BLaER1 (cell line): ENCODE measurements around the gene ST8SIA4.
A peak's percentile ranks its signal among the peaks of the same experiment; 100 is the strongest.

Experiments used
- H3K27ac ChIP-seq: shearing (Covaris generic); formaldehyde crosslinking; 2 replicates; pipeline ENCODE4 v1.8.1; 2022
- H3K27me3 ChIP-seq: shearing (Covaris generic); formaldehyde crosslinking; 2 replicates; pipeline ENCODE4 v1.8.1; 2022
- H3K36me3 ChIP-seq: shearing (Covaris generic); formaldehyde crosslinking; 2 replicates; pipeline ENCODE4 v1.8.1; 2022
- H3K4me1 ChIP-seq: shearing (Covaris generic); formaldehyde crosslinking; 2 replicates; pipeline ENCODE4 v1.8.1; 2022
- H3K4me2 ChIP-seq: shearing (Covaris generic); formaldehyde crosslinking; 2 replicates; pipeline ENCODE4 v1.8.1; 2022
- H3K4me3 ChIP-seq: shearing (Covaris generic); formaldehyde crosslinking; 2 replicates; pipeline ENCODE4 v1.8.1; 2022
- H3K9ac ChIP-seq: shearing (Covaris generic); formaldehyde crosslinking; 2 replicates; pipeline ENCODE4 v1.8.1; 2022
- H3K9me3 ChIP-seq: shearing (Covaris generic); formaldehyde crosslinking; 2 replicates; pipeline ENCODE4 v1.8.1; 2022
- H4K20me1 ChIP-seq: shearing (Covaris generic); formaldehyde crosslinking; 2 replicates; pipeline ENCODE4 v1.8.1; 2022
- Cebpa-rat ChIP-seq: shearing (Covaris generic); IDR thresholded peaks from 2 replicates; pipeline ENCODE4 v1.8.1; 2022

Gene ST8SIA4

DNA sequence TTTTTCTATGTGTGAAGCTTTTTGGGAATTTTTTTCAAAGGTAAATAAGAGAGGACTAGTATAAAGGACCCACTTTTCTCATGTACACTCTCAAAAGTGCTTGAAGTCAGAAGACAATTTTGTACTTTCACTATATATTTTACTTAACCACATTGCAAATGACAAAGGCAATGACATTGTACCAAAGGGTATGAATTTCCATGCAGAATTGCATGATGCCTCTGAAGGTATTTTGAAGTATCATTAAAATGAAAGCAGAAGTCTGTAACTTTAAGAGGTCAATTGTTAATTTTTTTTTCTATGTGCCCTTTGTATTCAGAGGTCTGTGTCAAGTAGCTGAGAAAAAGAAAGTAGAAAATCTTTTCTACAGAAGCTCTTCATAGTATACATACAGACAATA lies 84.7 kb downstream of the ST8SIA4 start:
- Histone ChIP-seq H3K4me3 (no peak overlapping the region), H3K27me3 (no peaks in the 10 kb centered on the region), H3K4me2 (no peak overlapping the region), H3K9me3 (no peaks in the 10 kb centered on the region), H3K4me1 (no peaks in the 10 kb centered on the region), H4K20me1 (peaks cover 40% of the 10 kb centered on the region), H3K9ac (no peak overlapping the region), H3K36me3 (peaks cover 44% of the 10 kb centered on the region; the same call in 1 of the 2 replicates), H3K27ac (no peak overlapping the region)
- TF ChIP-seq Cebpa-rat: no peak

GRCh38 chr5:100803397-100803796 lies 99.7 kb downstream of the ST8SIA4 start:
- TF ChIP-seq Cebpa-rat: no peak
- Histone ChIP-seq H3K27me3 (no peaks in the 10 kb centered on the region), H3K4me3 (no peak overlapping the region), H3K4me1 (no peaks in the 10 kb centered on the region), H3K36me3 (peaks cover 3% of the 10 kb centered on the region; the same call in 1 of the 2 replicates), H4K20me1 (no peaks in the 10 kb centered on the region), H3K27ac (no peak overlapping the region), H3K9ac (no peak overlapping the region), H3K4me2 (no peak overlapping the region), H3K9me3 (peaks cover 7% of the 10 kb centered on the region)

- Histone ChIP-seq H3K4me2 (no peak overlapping the region), H3K9ac (no peak overlapping the region), H3K27ac (no peak overlapping the region), H3K4me3 (no peak overlapping the region), H4K20me1 (no peaks in the 10 kb centered on the region), H3K9me3 (peaks cover 7% of the 10 kb centered on the region), H3K36me3 (no peaks in the 10 kb centered on the region; the same call in 1 of the 2 replicates), H3K27me3 (no peaks in the 10 kb centered on the region), H3K4me1 (no peaks in the 10 kb centered on the region)
- no peak for TF ChIP-seq Cebpa-rat
These were observed 100.9 kb downstream of the ST8SIA4 start for GRCh38 chr5:100802208-100802607.

DNA sequence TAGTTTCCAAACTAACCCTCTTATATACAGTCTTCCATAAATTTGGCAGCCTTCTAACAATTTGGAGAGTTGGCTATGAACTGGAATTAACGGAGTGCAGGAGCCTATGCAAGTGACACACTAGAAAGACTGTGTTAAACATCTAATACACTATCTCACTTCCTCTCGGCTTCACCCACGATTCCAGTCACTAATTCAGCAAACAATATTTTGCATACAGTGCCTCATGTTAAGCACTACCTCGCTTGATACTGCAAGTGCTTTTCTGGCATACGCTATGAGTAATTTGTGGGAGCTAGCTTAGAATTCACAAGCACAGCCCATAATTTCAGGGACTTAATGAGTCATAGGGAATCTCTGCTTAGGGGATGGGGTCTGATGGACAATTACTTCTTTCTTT lies 102.5 kb downstream of the ST8SIA4 start:
- no peak overlapping the region for H3K4me2 ChIP-seq
- H3K4me3 ChIP-seq: no peak overlapping the region
- peaks cover 7% of the 10 kb centered on the region for H3K9me3 ChIP-seq
- no peak overlapping the region for H3K27ac ChIP-seq
- no peak overlapping the region for H3K9ac ChIP-seq
- no peak for TF ChIP-seq Cebpa-rat
- no peaks in the 10 kb centered on the region for H3K27me3 ChIP-seq
- H3K4me1 ChIP-seq: no peaks in the 10 kb centered on the region
- no peaks in the 10 kb centered on the region for H4K20me1 ChIP-seq
- H3K36me3 ChIP-seq: no peaks in the 10 kb centered on the region

DNA sequence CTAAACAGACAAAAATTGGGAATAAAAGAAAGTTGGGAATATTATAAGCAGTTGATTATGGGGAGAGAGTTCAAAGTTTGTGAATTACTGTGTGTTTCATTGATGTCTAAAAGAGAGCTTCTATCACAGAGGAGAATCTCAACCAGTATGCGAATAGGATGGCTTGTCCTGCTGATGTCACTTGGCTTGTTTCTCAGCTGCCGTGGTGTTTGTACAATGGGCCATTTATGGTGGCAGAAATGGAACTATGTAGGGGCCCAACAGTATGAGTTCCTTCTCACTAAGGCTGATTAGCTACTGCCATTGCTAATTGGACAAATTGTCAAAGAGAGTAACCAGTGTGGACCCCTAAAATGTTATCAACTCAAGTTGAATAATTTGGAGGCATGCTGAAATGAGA lies 103.9 kb downstream of the ST8SIA4 start:
- Histone ChIP-seq H3K4me1 (no peaks in the 10 kb centered on the region), H3K36me3 (no peaks in the 10 kb centered on the region), H3K9ac (no peak overlapping the region), H3K9me3 (peaks cover 16% of the 10 kb centered on the region), H3K27ac (no peak overlapping the region), H3K4me3 (no peak overlapping the region), H3K27me3 (no peaks in the 10 kb centered on the region), H4K20me1 (no peaks in the 10 kb centered on the region), H3K4me2 (no peak overlapping the region)
- no peak for TF ChIP-seq Cebpa-rat

DNA sequence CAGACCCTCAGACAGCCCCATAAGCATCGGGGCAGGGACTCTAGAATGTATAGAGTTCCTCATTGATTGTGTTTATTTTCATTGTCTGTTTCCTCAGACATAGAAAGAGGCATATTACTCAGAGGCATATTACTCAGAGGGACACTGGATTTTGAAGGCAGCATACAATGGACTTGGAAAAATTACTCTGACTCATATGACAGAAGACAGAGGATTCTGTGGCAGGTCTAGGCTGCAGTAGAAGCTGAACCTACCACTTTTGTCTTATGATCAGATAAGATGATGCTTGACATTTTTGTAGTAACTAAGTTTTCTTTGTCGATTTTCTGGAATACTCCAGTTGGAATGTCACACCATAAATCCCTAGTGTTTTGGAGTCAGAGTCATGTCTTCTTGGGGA lies 105.2 kb downstream of the ST8SIA4 start:
- H3K4me2 ChIP-seq: no peak overlapping the region
- TF ChIP-seq Cebpa-rat: no peak
- no peak overlapping the region for H3K27ac ChIP-seq
- H3K4me1 ChIP-seq: 0 out of 2 replicates have a peak, but pooled peaks cover 2% of the 10 kb centered on the region
- H3K27me3 ChIP-seq: no peaks in the 10 kb centered on the region
- no peak overlapping the region for H3K9ac ChIP-seq
- no peak overlapping the region for H3K4me3 ChIP-seq
- H3K36me3 ChIP-seq: no peaks in the 10 kb centered on the region
- H4K20me1 ChIP-seq: no peaks in the 10 kb centered on the region
- H3K9me3 ChIP-seq: peaks cover 26% of the 10 kb centered on the region

- H3K27ac ChIP-seq: no peak overlapping the region
- H3K27me3 ChIP-seq: no peaks in the 10 kb centered on the region
- no peak overlapping the region for H3K9ac ChIP-seq
- no peaks in the 10 kb centered on the region for H4K20me1 ChIP-seq
- peaks cover 19% of the 10 kb centered on the region for H3K9me3 ChIP-seq
- 0 out of 2 replicates have a peak, but pooled peaks cover 4% of the 10 kb centered on the region for H3K4me1 ChIP-seq
- no peak overlapping the region for H3K4me2 ChIP-seq
- H3K4me3 ChIP-seq: no peak overlapping the region
- TF ChIP-seq Cebpa-rat: no peak
- H3K36me3 ChIP-seq: no peaks in the 10 kb centered on the region
These were observed 106.2 kb downstream of the ST8SIA4 start for GRCh38 chr5:100796851-100797250.

DNA sequence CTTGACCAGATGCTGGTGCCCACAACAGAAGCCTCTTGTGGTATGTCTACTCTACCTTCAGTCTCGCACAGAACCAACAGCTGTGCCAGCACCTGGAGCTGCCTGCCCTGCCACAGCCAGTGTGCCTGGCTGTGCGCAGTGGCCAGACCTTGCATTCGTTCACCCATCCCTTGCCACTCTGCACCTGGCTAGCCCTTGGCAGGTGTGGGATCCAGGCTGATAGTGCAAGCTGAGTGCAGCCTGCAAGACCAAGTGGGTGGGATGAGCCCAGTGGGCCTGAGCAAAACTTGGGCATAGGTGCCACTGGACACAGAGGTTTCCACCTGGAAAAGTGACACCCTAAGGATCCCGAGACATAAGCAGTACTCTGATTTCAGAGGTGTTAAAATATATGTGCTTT lies 108.2 kb downstream of the ST8SIA4 start:
- Histone ChIP-seq H3K4me1 (0 out of 2 replicates have a peak, but pooled peaks cover 4% of the 10 kb centered on the region), H3K4me3 (no peak overlapping the region), H3K27ac (no peak overlapping the region), H3K27me3 (no peaks in the 10 kb centered on the region), H3K9me3 (peaks cover 19% of the 10 kb centered on the region), H4K20me1 (no peaks in the 10 kb centered on the region), H3K9ac (no peak overlapping the region), H3K36me3 (no peaks in the 10 kb centered on the region), H3K4me2 (no peak overlapping the region)
- TF ChIP-seq Cebpa-rat: no peak

GRCh38 chr5:100794218-100794617 lies 108.9 kb downstream of the ST8SIA4 start:
- H3K4me2 ChIP-seq: no peak overlapping the region
- H4K20me1 ChIP-seq: no peaks in the 10 kb centered on the region
- TF ChIP-seq Cebpa-rat: no peak
- H3K36me3 ChIP-seq: no peaks in the 10 kb centered on the region
- H3K4me1 ChIP-seq: 0 out of 2 replicates have a peak, but pooled peaks cover 4% of the 10 kb centered on the region
- H3K27me3 ChIP-seq: no peaks in the 10 kb centered on the region
- H3K9ac ChIP-seq: no peak overlapping the region
- H3K9me3 ChIP-seq: peaks cover 19% of the 10 kb centered on the region
- no peak overlapping the region for H3K27ac ChIP-seq
- no peak overlapping the region for H3K4me3 ChIP-seq

- no peak overlapping the region for H3K9ac ChIP-seq
- no peaks in the 10 kb centered on the region for H4K20me1 ChIP-seq
- no peak for TF ChIP-seq Cebpa-rat
- peaks cover 11% of the 10 kb centered on the region for H3K4me1 ChIP-seq
- H3K27me3 ChIP-seq: no peaks in the 10 kb centered on the region
- no peak overlapping the region for H3K4me3 ChIP-seq
- H3K36me3 ChIP-seq: no peaks in the 10 kb centered on the region
- peak overlapping the region; percentile 15; the same call in 1 of the 2 replicates for H3K4me2 ChIP-seq
- no peak overlapping the region for H3K27ac ChIP-seq
- peaks cover 19% of the 10 kb centered on the region for H3K9me3 ChIP-seq
These were observed 110.3 kb downstream of the ST8SIA4 start for GRCh38 chr5:100792781-100793180.

DNA sequence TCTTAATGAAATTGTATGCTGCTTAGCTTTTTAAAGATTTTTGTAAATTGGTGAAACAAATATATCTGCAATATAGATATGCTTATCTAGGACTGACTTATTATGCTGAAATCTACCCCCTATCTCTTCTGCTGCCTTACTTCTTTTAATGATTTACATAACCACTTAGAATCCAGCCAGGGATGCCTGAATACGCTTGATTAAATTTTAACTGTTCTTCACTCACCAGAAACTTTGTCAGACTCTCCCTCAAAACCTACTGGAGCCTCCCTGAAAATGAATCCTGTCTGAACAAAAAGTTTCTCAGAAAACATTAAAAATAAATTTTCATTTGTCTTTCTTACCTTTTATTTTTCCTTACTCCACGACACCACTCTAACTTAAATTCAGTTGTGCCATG lies 111.7 kb downstream of the ST8SIA4 start:
- no peak overlapping the region for H3K9ac ChIP-seq
- peaks cover 19% of the 10 kb centered on the region for H3K9me3 ChIP-seq
- H4K20me1 ChIP-seq: no peaks in the 10 kb centered on the region
- H3K27ac ChIP-seq: no peak overlapping the region
- no peaks in the 10 kb centered on the region for H3K36me3 ChIP-seq
- H3K4me1 ChIP-seq: peaks cover 16% of the 10 kb centered on the region
- no peaks in the 10 kb centered on the region for H3K27me3 ChIP-seq
- H3K4me2 ChIP-seq: no peak overlapping the region
- no peak for TF ChIP-seq Cebpa-rat
- no peak overlapping the region for H3K4me3 ChIP-seq
